ENCODE measurements around the gene C5orf24. TPM values are rescaled to one million over a fixed set of nuclear protein-coding genes. Genes with fewer than 3 reads are reported as not detected.

Gene C5orf24
- total and polyA plus RNA-seq, 10 of the 15 experiments (the other 5 are each of a cell fraction or from before 2014, with no cell fraction given), result 5.4 to 26.8 (median 15.6) TPM

DNA sequence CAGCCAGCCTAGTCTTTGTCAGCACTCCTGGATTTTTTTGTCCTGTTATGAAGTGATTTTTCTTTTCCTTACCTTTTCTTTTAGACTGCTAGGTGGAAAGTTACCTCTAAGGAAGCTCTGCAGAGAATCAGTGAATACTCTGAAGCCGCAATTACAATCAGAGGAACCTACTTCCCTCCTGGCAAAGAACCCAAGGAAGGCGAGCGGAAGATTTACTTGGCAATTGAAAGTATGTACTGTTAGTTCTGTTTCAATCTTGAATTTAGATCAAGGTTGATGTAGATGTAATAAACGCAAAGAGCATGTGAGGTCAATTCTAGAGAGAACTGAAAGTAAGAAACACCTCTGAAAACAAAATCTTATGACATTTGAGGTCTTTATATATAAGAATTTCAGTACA is 27.0 kb upstream of the C5orf24 start (continued):
- TF ChIP-seq MLLT1 (IDR thresholded peaks at IDR 0.05) (no peak), SMAD1 (IDR thresholded peaks at IDR 0.05; ENCODE audit: low read depth, partially characterized antibody) (no peak), IRF3 (IDR thresholded peaks at IDR 0.05) (no peak), CBX5 (IDR thresholded peaks at IDR 0.05; ENCODE audit: low read depth) (no peak), SPI1 (IDR thresholded peaks at IDR 0.05; ENCODE audit: borderline replicate concordance, insufficient read depth, low read depth, low read length) (no peak), TARDBP (IDR thresholded peaks at IDR 0.05; ENCODE audit: borderline replicate concordance) (no peak), HDAC2 (IDR thresholded peaks at IDR 0.05) (no peak)

GRCh38 chr5:134819407-134819963 is 26.3 kb upstream of the C5orf24 start:
- Histone ChIP-seq H3K79me2 (ENCODE audit: control insufficient read depth, insufficient read depth, low read length) (no peaks in the 10 kb centered on the region), H3K4me2 (ENCODE audit: control insufficient read depth, insufficient read depth) (no peak overlapping the region), H3K36me3 (ENCODE audit: control insufficient read depth in 2 of 2, insufficient read depth in 2 of 2, low read length in 1 of 2) (peaks cover 3 to 14% of the 10 kb centered on the region in 2 experiments), H3K4me1 (ENCODE audit: control insufficient read depth, insufficient read depth, low read length) (no peaks in the 10 kb centered on the region), H3K27ac (ENCODE audit: control insufficient read depth, insufficient read depth) (no peak overlapping the region), H2AFZ (ENCODE audit: control insufficient read depth, low read depth, low read length) (no peak overlapping the region), H4K20me1 (ENCODE audit: control insufficient read depth, insufficient read depth) (no peaks in the 10 kb centered on the region), H3K4me3 (no peak overlapping the region), H3K9me3 (replicated peaks; ENCODE audit: control insufficient read depth, insufficient read depth, low read length) (no peaks in the 10 kb centered on the region), H3K27me3 (replicated peaks in 1 of 2; ENCODE audit: control insufficient read depth in 2 of 2, insufficient read depth in 2 of 2, low read length in 1 of 2) (no peaks in the 10 kb centered on the region), H3K9ac (ENCODE audit: control insufficient read depth, insufficient read depth, low read length) (no peak overlapping the region)
- no peak for FAIRE-seq
- WGBS (ENCODE audit: insufficient coverage, insufficient replicate concordance, low lambda C conversion rate, missing lambda C conversion rate), result 100% methylated on average over 4 of the region's 4 CpGs
- CTCF ChIA-PET, result no interaction called here
- in situ Hi-C loops (cut with MboI), result no loop called here
- POLR2A ChIA-PET, result interaction anchor here (0.6 kb wide), 1 partner anchor 185 kb away, joined by 3 read pairs; no protein-coding TSS in a partner anchor
- DNase-seq (ENCODE audit: low read depth, low spot score), result no peak
- RAD21 ChIA-PET (ENCODE audit: unreplicated experiment), result no interaction called here
- no TSS peak for BruUV-seq (replicated peaks)
- ATAC-seq, result no peak
- SMC1A ChIA-PET (ENCODE audit: uncharacterized antibody, unreplicated experiment), result no interaction called here
- intact Hi-C loops (cut with micrococcal nuclease; ENCODE audit: unreplicated experiment), result no loop called here
- TF ChIP-seq ETV6 (conservative IDR thresholded peaks at IDR 0.05 in 1 of 2, IDR thresholded peaks at IDR 0.05 in 1 of 2; ENCODE audit: borderline replicate concordance in 1 of 2, low read depth in 1 of 2) (no peak), RAD51 (IDR thresholded peaks at IDR 0.05) (no peak), GABPA (IDR thresholded peaks at IDR 0.05; ENCODE audit: low read depth) (no peak), IKZF1 (conservative IDR thresholded peaks at IDR 0.05) (no peak), CHD4 (IDR thresholded peaks at IDR 0.05) (no peak), YBX1 (IDR thresholded peaks at IDR 0.05) (no peak), SMC3 (IDR thresholded peaks at IDR 0.05; ENCODE audit: borderline replicate concordance, low read length) (no peak), ESRRA (IDR thresholded peaks at IDR 0.05; ENCODE audit: low read length) (no peak), BCL11A (IDR thresholded peaks at IDR 0.05; ENCODE audit: low read depth, low read length) (no peak), CHD2 (IDR thresholded peaks at IDR 0.05; ENCODE audit: borderline replicate concordance, low read depth, low read length) (no peak), SIN3A (IDR thresholded peaks at IDR 0.05; ENCODE audit: low read depth, low read length) (no peak), FOXM1 (IDR thresholded peaks at IDR 0.05; ENCODE audit: low read depth, low read length) (no peak)

Data from GM12878 (cell line).